GM19395 (cell line): ENCODE results near the gene UBASH3B.

Experiments
- ATAC-seq: cut with Tn5 transposase; IDR thresholded peaks from one replicate; pipeline ENCODE4 v1.9.1; 2021; ENCODE audit warnings: mild to moderate bottlenecking, moderate library complexity; ENCODE audit not compliant: unreplicated experiment

UBASH3B gene

DNA sequence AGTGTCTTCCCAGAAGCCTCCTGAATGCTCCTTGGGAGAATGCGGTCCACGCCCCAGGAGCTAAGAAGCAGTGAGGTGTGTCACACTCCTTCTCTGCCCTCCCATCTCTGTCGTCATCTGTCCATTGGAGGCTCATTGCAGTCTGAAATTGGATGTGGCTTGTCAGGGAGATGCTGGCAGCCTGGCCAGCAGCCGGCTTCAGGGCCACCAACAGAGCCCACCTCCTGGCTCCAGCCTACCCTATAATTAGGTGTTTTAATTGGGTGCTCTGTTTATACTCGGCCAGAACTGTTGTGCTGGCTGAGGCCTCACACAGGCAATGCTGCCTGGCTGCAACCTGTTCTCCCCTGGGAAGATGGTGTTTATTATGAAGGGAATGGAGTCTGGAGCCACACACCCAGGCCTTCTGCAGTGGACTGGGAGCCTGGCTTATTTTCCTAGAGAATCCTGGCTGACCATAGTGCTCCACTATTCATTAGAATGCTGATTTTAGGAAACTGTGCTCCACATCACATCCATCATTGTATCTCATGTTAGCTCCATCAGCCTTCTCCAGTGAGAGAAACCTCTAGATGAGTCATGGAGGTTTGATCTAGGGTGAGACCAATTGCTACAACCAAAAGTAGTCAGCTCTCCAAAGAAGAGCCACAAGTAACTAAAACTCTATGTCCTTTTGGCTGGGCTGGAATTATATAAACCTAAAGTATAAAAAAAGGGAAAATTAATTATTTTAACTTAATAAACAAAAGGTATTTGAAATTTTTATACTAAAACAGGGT is 96.0 kb downstream of the UBASH3B start:
- no peak for ATAC-seq

DNA sequence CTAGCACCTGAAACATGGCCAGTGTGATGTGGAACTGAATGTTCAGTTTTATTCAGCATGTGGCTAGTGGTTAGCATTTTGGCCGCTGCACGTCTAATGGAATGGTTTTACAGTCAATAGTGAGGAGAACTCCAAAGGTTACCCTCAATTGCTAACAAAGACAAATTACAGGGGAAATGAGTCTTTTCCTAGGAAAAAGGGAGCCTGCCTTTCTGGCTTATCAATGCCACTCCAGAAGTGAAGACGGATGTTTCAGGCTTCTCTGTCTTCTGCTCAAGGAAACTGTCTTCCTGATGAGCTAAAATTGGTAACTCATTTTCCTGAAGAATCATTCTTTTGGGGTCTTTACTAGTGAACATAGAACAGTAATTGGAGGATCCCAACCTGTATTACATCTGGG is 98.5 kb downstream of the UBASH3B start:
- no peak for ATAC-seq

DNA sequence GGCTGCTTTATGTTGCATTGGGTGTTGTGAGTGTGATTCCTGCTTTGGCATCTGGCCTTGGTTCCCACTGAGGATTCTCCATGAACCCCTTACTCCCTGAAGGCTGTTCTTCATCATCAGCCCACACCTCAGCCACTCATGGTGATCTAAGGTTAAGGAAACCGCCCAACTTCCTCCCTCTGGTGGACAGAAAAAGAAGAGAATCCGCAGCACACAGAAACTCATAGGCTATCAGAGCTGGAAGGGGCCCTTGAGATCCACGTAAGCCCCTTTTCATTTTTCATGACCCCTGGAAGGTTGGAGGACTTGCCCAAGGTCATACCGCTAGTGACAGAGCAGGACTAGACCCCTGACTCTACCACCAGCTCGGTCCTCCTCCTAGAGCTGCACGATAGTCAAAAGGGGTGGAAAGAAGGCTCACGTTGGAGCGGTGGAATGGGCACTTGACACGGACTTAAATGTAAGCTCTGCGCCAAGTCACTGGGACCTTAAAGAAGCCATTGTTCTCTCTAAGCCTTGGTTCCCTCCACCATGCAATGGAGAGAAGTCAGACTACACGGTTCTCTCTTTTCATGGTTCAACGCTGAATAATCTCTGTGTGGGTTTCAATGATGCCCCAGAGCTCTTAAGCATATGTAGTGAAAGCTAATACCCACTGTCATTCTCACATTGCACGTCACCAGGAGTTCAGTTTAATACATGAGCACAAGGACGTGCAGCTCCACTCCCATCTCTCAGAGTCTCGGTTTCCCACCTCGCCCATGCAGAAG is 99.2 kb downstream of the UBASH3B start:
- peak; percentile 70 for ATAC-seq

DNA sequence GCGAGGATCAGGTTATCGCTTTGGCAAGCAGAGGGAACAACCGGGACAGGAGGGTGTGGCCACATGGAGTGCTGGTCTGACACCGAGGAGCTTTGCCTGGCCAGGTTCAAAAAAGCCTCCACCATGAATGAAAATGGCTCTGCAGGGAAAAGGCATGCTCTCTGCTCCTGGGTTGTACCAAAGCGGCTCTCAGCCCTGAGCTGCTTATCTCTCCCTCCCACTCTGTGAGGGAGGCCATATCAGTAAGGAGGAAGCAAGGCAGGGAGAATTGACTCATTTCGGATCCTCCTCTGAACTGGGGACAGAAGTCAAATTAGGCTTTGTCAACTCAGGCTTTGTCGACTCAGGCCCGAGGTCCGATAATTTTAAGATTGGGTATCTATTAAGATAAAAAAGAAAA is 99.9 kb downstream of the UBASH3B start:
- ATAC-seq, result no peak

DNA sequence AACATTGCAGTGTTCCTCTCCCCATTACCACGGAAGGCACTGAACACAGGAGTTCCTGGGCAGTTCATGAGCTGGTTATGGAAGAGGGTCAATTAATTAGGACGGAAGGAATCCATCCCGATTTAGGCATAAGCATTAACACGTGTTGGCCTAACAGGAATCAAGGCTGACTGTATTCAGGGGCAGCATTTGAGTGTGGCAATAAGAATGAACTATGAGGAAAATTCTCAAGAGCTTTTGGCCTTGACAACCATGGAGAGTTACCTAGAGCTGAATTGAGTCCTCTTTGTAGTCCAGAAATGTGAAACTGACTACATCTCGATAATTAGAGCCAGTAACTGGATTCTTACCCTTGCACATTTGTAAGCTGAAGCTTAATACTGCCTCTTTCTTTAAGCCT is 100.4 kb downstream of the UBASH3B start:
- ATAC-seq, result no peak

DNA sequence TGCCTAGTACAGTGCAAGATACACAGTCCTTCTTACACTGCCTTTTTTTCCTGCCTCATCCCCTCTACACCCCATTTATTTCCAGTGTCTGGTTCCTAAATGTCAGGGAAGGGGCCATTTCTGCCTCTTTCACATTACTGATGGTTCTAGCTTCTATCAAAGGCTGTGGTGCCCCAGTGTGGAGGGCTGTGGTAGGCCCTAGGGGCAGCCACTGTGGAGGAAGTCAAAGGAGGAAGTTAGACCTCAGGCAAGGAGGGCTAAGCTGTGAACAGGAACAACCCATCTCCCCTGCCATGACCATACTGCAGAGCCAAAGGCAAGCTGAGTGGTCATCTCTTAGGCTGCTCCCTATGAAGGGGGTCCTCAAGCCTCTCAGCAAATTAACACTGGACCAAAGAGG is 100.9 kb downstream of the UBASH3B start:
- peak; percentile 81 for ATAC-seq

DNA sequence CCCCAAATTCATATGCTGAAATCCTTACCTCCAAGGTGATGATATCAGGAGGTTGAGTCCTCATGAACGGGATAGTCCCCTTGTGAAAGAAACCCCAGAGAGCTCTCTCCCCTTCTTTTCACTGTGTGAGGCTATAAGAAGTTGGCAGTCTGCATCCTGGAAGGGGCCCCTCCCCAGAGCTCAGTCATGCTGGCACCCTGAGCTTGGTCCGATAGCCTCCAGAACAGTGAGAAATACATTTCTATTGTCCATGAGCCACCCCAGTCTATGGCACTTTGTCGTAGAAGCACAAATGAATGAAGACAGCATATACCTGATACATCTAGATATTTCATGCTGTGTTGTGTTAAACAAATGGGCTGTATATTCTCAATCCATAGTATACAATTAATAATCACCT is 101.7 kb downstream of the UBASH3B start:
- ATAC-seq, result no peak

DNA sequence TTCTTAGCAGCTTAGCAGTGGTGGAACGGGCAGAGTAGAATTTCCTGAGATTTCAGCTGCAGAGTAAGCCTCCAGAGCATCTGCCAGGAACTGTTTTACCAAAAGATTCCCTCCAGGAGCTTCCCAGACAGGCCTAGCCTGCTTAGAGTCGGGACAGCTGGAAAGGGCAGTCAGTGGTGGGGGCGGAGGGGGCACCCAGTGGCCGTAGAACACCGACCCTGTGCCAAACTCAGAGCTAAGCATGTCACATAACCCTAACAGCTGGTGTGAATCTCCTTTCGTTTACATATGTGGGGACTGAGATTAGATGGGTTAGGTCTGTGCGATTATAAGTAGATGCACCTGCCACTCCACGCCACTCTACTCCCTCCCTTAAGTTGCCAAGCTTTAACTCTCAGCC is 102.8 kb downstream of the UBASH3B start:
- no peak for ATAC-seq

DNA sequence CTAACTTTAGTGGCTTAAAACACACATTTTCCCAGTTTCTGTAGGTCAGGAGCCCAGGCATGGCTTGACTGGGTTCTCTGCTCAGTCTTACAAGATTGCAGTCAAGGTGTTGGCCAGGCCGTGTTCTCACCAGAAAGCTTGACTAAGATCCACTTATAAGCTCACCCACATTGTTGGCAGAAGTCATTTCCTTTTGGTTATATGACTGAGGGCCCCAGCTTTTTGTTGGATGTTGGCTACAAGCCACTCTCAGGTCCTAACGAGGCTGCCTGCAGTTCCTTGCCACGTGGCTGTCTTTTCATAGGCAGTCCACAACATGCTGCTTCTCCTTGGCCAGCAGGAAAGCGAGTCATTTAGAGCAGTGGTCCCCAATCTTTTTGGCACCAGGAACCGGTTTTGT is 103.5 kb downstream of the UBASH3B start:
- ATAC-seq, result no peak

DNA sequence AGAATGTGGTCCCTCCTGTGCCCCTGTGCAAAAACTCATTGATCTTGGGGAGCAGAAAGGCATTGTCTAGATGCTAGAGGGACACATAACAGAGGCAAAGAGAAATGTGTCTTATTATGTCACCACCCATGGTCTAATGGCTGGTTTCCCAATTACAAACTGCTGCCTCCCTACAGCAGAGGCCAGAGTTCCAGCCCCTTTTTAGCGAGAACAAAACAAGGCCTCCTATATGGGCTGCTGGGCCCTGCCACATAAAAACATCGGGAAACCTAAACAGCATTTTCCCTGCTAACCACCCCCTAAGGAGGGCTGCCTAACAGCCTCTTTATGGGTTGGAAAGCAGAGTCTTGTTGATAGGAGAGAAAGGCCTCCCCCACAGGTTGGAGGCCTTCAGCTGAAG is 107.6 kb downstream of the UBASH3B start:
- no peak for ATAC-seq

DNA sequence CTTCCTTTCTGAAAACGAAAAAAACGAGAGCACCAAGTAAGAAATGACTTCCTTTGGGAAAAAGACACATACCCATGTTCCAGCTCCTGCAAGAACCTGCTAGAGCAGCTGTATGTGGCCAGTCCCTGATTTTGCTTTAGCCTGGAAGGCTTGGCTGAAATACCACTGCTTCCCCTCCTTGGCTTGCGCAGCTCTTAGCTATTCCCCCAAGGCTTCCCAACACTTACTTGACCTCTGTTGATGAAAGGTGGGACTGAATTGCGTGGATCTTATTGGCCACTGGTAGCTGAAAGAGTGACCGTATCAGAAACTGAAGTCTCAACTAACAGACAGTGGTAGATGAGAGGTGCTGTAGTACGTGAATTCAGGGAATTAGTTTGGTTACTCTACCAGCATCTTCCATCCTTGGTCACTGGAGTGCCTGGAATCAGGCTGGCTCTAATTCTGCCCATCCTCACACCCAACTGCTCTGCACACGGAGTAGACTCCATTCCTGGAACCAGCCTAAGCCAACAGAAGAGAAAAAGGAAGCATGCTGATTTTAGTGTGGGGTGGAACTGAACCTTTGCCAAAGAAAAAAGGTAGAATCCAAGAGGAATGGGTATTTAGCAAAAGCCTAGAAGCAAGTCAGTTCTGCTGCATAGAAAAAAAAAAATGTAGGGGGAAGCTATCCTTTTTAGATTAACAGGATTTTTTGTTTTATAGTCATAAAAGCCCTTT is 109.0 kb downstream of the UBASH3B start:
- no peak for ATAC-seq

DNA sequence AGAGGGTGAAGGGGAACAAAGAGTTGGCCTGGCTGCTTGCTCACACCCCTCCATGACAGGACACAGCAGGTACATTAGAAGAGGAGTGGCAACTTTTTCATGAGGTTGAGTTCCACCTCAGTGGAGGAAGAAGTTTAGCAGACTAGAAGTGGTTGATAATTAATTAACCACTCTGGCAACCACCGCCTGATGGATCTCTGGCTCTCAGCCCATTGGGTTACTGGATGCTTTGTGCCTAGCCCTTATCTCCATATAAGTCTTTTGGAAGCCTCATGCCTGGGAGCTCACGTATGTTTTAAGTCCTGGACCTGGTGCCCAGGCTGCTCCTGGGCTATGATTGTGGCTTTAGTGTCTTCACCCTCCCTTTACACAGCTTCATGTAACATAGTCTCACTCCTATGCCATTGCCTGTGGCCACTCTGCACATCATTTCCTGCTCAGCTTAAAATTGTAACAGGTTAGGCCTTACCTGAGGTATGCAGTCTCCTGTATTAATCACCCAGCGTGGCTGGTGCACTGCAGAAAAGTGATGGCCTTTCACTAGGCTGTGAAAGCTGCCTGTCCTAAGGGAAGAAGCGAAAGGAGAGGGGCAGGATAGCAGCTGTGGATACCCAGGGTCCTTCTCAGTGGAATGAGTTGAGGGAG is 110.1 kb downstream of the UBASH3B start:
- ATAC-seq, result no peak

DNA sequence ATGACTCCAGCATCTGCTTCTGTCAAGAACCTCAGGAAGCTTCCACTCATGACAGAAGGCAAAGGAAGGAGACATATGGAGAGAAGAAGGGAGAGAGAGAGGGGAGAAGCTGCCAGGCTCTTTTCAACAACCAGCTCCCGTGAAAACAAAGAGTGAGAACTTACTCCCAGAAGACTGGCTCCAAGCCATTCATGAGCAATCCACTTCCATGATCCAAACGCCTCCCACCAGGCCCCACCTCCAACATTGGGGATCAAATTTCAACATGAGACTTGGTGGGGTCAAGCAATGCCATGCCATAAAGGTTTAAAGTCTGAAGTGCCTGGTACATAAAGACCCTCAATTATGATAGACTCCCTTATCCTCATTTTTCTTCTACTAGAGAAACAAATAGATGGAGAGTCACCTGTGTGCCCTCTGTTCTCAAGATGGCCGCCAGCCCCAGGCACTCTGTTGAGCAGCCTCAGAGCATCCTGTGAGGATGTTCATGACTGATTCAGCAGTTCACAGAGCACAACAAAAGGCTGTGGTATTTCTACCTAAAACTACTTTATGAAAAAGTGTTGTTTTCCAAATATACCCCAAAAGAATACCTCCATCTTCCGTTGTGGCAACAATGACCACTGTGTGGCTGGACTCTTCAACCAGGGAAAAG is 113.7 kb downstream of the UBASH3B start:
- ATAC-seq, result no peak

DNA sequence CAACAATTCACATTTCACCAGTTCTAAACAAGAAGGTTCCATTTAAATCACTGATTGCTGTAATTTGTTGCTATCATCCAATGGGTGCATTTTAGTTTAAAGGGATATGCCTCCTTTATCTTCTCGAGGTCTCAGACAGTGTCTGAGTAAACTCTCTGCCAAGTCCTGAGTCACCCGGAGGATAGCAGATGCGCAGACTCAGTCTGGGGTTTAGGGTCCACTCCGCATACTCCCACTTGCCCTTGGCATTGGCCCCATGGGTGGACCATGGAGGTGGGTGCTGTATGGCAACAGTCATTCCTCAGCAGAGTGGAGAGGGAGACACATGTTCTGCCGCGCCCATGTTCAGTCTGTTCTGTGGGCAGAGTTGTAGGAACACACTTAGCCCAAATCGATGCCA is 117.4 kb downstream of the UBASH3B start:
- no peak for ATAC-seq

DNA sequence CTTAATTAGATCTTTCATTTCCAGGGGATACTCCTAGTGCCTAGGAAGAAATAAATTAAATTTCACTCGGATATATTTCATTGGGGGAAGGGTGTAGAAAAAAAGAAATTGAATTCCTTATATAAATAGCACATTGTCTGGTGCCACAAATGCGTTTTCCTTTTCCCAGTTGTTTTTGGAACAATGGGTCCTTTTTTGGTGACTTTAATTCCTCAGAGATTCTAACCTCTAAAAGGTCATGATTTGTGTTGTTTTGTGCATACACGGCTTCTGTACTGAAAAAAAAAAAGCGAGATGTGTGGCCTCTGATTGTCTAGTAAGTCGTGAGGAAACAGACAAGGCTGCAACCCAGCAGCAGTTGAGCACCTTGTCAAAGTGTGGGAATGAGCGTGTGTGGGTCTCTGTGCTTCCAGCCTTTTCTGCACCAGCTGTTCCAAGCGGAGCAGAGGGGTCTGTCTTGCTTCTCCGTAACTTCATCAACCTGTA is 118.3 kb downstream of the UBASH3B start:
- no peak for ATAC-seq

DNA sequence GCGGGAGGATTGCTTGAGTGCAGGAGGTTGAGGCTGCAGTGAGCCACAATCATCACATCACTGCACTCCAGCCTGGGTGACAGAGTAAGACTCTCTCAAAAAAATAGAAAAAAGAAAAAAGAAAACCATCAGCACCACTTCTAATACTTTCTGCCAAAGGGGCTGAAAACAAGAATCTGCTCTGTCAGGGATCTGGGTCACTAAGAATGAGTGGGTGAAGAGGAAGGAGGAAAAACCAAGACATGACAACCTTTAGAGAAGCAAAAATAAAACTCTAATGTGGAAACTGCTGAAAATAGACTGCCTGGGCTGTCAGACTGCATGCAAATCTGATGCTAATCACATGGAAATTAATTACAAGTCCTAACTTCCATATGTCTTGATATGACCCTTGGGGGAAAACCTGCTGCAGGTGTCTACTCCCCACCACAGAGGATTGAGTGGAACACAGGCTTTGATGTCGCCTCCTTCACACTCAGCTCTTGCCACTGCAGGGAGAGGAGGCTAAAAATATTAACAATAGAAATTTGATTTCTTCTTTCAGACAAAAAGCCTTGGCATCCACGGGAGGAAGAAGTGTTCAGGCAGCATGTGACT is 120.3 kb downstream of the UBASH3B start:
- ATAC-seq, result no peak

DNA sequence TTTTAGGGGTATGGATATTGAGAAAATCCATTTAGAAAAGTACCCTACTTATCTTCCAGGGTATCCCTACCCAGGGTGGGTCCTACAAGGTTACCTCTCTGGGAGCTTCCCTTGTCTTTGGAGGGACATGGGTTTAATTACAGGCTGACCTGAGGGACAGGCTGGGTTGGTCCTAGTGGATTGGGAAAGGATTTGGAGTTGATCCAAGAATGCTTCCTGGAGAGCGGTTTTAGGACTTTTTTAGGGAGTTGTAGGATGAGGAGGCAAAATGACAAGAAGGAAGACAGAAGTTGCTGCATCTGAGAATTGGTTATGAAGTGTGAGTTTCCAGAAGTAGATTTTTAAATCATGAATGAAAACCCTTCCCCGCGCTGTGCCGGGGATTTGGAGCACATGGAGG is 121.0 kb downstream of the UBASH3B start:
- no peak for ATAC-seq

DNA sequence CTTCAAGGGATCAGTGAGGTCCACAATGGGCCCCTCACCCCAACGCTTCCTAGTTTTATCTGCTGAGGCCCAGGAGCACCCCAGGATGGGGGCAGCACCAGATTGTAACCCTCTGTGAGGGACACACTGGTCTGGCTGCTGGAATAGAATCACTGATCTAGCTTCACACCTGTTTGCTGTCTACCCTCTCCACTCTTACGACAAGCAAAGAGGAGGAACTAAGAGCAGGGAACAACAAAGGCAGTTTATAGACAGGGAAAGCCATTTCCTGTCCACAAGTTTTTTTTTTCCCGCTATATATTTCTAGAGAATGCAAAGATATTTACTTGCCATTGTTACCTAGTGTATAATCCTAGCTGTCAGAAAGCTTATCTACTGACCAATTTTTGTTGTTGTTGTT is 121.8 kb downstream of the UBASH3B start:
- no peak for ATAC-seq

DNA sequence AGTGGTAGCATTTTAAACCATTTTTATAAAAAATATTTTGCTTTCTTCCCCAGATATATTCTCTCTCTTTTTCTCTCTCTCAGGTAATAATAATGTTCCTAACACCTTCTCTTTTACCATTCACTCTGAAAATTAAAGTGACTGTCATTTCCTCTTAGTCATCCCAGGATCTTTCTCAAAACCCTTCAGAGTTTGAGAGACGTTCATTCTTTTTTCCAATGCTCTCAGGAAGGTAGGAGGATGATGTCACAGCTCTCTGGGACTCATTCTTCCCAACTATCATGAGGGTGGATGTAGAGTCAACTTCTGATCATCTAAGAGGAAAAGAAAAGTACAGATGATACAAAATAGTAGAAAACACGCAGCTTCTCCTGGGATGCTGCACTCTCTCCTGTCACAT is 122.6 kb downstream of the UBASH3B start:
- no peak for ATAC-seq

DNA sequence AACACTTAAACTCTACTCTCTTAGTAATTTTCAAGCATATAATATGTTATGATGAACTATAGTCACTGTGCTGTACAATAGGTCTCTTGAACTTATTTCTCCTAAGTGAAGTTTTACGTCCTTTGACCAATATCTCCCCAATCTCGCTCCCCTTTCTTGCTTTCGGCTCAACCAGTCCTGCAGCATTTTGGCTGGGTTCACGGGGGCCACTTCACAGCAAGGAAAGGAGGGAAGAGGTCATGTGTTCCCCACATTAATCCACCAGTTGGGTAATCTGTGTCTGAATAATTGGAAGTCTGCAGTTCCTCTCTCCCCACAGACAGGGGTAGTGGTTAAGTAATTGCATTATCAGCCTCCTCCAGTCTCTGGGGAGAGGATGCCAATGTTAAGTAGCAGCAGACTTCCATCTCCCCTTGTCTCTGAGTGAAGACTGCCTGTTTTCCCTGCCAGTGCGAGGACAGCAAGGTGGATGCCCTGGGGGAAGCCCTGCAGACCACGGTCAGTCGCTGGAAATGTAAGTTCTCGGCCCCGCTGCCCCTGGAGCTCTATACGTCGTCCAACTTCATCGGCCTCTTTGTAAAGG is 123.6 kb downstream of the UBASH3B start:
- ATAC-seq, result no peak
